ENCODE results near the gene NFS1. TPM values are rescaled to one million over a fixed set of nuclear protein-coding genes. Genes with fewer than 3 reads are reported as not detected.
"Not testable (repeated sequence)": the region's sequence is repeated elsewhere in the genome, so short reads cannot be mapped to it uniquely, and the experiment has no call there.

NFS1 gene
- total RNA-seq, 4 donors from 2014 or later, result 9.1 to 35.4 (median 20.4) TPM

DNA sequence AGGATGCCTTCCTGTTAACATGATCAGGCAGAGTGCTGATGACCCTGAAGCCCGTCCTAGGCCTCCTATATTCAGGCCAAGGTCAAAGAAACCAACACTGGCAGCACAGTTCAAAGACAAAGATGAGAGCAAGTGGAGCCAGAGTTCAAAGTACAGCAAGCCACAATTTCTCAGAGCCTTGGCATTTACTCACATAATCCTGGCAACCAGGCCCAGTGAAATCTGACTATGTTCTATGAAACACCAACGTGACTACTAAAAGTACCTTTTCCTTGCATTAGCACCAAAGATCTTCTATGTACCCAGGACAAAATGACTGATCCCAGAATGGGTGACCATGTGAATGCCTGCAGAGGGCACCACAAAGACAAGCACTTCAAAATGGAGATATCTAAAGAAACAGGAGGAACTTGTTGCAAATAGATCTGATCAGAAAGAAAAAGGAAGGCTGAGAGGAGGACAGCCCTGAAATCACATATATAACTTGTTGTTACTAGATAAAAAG lies 3.9 kb downstream of the NFS1 start:
- no peak overlapping the region for H3K27ac ChIP-seq
- H3K27me3 ChIP-seq, result no peaks in the 10 kb centered on the region
- intact Hi-C loops (cut with DNase I; ENCODE audit: low total_unique reads), result no loop called here
- no peaks in the 10 kb centered on the region for H3K9me3 ChIP-seq
- H3K36me3 ChIP-seq, result no peaks in the 10 kb centered on the region
- peaks cover 0 to 14% of the 10 kb centered on the region in 2 donors for H3K4me1 ChIP-seq
- no peak for DNase-seq
- TF ChIP-seq POLR2A (IDR thresholded peaks at IDR 0.05) (no peak), CTCF (IDR thresholded peaks at IDR 0.05) (no peak)
- H3K4me3 ChIP-seq, result no peak overlapping the region

GRCh38 chr20:35690265-35690664 lies 8.9 kb downstream of the NFS1 start:
- H3K4me1 ChIP-seq, result no peaks in the 10 kb centered on the region
- TF ChIP-seq CTCF (IDR thresholded peaks at IDR 0.05), result no peak
- no peak for TF ChIP-seq POLR2A (IDR thresholded peaks at IDR 0.05)
- H3K36me3 ChIP-seq, result no peaks in the 10 kb centered on the region
- no peak overlapping the region for H3K27ac ChIP-seq
- no peaks in the 10 kb centered on the region for H3K27me3 ChIP-seq
- no peak overlapping the region for H3K4me3 ChIP-seq
- intact Hi-C loops (cut with DNase I; ENCODE audit: low total_unique reads), result no loop called here
- no peak for DNase-seq
- no peaks in the 10 kb centered on the region for H3K9me3 ChIP-seq

DNA sequence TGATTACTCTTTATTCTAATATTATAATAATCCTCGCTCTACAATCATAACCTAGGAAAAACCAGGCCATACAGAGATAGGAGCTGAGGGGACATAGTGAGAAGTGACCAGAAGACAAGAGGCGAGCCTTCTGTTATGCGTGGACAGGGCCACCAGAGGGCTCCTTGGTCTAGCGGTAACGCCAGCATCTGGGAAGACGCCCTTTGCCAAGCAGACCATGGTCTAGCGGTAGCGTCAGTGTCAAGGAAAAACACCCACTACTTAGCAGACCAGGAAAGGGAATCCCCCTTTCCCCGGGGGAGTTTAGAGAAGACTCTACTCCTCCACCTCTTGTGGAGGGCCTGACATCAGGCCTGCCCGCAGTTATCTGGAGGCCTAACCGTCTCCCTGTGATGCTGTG lies 12.3 kb downstream of the NFS1 start:
- H3K4me1 ChIP-seq; H3K4me3 ChIP-seq; H3K9me3 ChIP-seq; H3K27me3 ChIP-seq; H3K27ac ChIP-seq; H3K36me3 ChIP-seq; intact Hi-C loops (cut with DNase I; ENCODE audit: low total_unique reads): not testable (repeated sequence)
- DNase-seq, result peak in 1 of 2 donors; percentile 11

DNA sequence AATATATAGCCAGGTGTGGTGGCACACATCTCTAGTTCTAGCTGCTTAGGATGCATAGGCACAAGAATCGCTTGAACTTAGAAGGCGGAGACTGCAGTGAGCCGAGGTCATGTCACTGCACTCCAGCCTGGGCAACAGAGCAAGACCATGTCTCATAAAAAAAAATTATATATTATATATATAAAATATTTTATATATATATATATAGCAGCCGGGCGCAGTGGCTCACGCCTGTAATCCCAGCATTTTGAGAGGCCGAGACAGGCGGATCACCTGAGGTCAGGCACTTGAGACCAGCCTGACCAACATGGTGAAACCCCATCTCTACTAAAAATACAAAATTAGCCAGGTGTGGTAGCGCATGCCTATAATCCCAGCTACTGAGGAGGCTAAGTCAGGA lies 13.8 kb downstream of the NFS1 start:
- H3K36me3 ChIP-seq; intact Hi-C loops (cut with DNase I; ENCODE audit: low total_unique reads); H3K9me3 ChIP-seq; DNase-seq; H3K27me3 ChIP-seq; H3K27ac ChIP-seq; H3K4me3 ChIP-seq; H3K4me1 ChIP-seq: not testable (repeated sequence)

- Histone ChIP-seq H3K4me1 (no peaks in the 10 kb centered on the region), H3K36me3 (no peaks in the 10 kb centered on the region), H3K27ac (no peak overlapping the region), H3K9me3 (no peaks in the 10 kb centered on the region), H3K4me3 (no peak overlapping the region), H3K27me3 (no peaks in the 10 kb centered on the region)
- no peak for DNase-seq
- TF ChIP-seq CTCF (IDR thresholded peaks at IDR 0.05) (no peak), POLR2A (IDR thresholded peaks at IDR 0.05) (no peak)
- intact Hi-C loops (cut with DNase I; ENCODE audit: low total_unique reads), result no loop called here
These were observed 17.2 kb downstream of the NFS1 start for GRCh38 chr20:35681960-35682359.

- H3K36me3 ChIP-seq, result no peaks in the 10 kb centered on the region
- H3K4me3 ChIP-seq, result no peak overlapping the region
- H3K27ac ChIP-seq, result no peak overlapping the region
- no peak for DNase-seq
- intact Hi-C loops (cut with DNase I; ENCODE audit: low total_unique reads), result no loop called here
- no peaks in the 10 kb centered on the region for H3K9me3 ChIP-seq
- H3K4me1 ChIP-seq, result no peaks in the 10 kb centered on the region
- H3K27me3 ChIP-seq, result no peaks in the 10 kb centered on the region
- TF ChIP-seq CTCF (IDR thresholded peaks at IDR 0.05), result no peak
- TF ChIP-seq POLR2A (IDR thresholded peaks at IDR 0.05), result no peak
These were observed 18.5 kb downstream of the NFS1 start for GRCh38 chr20:35680452-35681183.

Data from uterus (tissue), 4 donors.